H1 (cell line): ENCODE measurements around the gene GTPBP1. TPM values are rescaled to one million over a fixed set of nuclear protein-coding genes. Genes with fewer than 3 reads are reported as not detected.

Source experiments
- CTCF ChIA-PET: fragments of 300-600 bp; sonication (Branson Sonifier 250); formaldehyde crosslinking; loops from one replicate; lab custom pipeline; 2021; ENCODE audit not compliant: partially characterized antibody; lab: Charles Lee
- POLR2A ChIA-PET: fragments of 300-600 bp; sonication (Branson Sonifier 250); formaldehyde crosslinking; loops from one replicate; lab custom pipeline; 2021; ENCODE audit warnings: inconsistent platforms; ENCODE audit not compliant: partially characterized antibody; lab: Charles Lee
- DNase-seq, 2 experiments: peaks; one replicate each; pipeline versions ENCODE4 v3.0.0 to v3.0.0-alpha.2; 2010 to 2022; ENCODE audit warnings: low spot score in 2 of 2, low read depth in 1 of 2, mixed read lengths in 1 of 2
- FAIRE-seq: peaks from 2 replicates; lab custom pipeline; 2011; peaks lifted over from hg19 to GRCh38; lab: Jason Lieb, UNC
- H2AFZ ChIP-seq: 2 replicates; pipeline ENCODE4 v1.8.1; 2012; ENCODE audit warnings: low read length, inconsistent platforms
- H2AK5ac ChIP-seq: 2 replicates; pipeline ENCODE4 v1.6.1; 2013; ENCODE audit warnings: low read depth, low read length
- H2BK120ac ChIP-seq: replicated peaks from 2 replicates; pipeline ENCODE3; 2013; ENCODE audit warnings: low read depth, low read length, inconsistent platforms
- H2BK12ac ChIP-seq: 2 replicates; pipeline ENCODE4 v1.6.1; 2013; ENCODE audit warnings: low read depth, low read length
- H2BK15ac ChIP-seq: 2 replicates; pipeline ENCODE4 v1.6.1; 2013; ENCODE audit warnings: low read length
- H2BK20ac ChIP-seq: 2 replicates; pipeline ENCODE4 v1.6.1; 2013; ENCODE audit warnings: low read length
- H2BK5ac ChIP-seq: 2 replicates; pipeline ENCODE4 v1.6.1; 2013; ENCODE audit warnings: low read depth, low read length
- H3K14ac ChIP-seq: 2 replicates; pipeline ENCODE4 v1.6.1; 2013; ENCODE audit warnings: inconsistent platforms; ENCODE audit not compliant: insufficient read length
- H3K18ac ChIP-seq: 2 replicates; pipeline ENCODE4 v1.6.1; 2013; ENCODE audit warnings: low read length; ENCODE audit errors: extremely low read depth
- H3K23ac ChIP-seq: 2 replicates; pipeline ENCODE4 v1.6.1; 2013; ENCODE audit warnings: inconsistent platforms; ENCODE audit not compliant: insufficient read length
- H3K23me2 ChIP-seq: 2 replicates; pipeline ENCODE4 v1.6.1; 2013; ENCODE audit warnings: low read depth, low read length
- H3K27ac ChIP-seq: 2 replicates; pipeline ENCODE4 v1.6.1; 2011; ENCODE audit warnings: low read depth, low read length, inconsistent platforms
- H3K27me3 ChIP-seq, 4 experiments: replicated peaks in 1 of 4; 1 replicate in 1 of 4; 2 replicates in 3 of 4; pipeline versions ENCODE4 v1.6.1 to v1.8.1; 2011 to 2013; ENCODE audit warnings: low read length in 3 of 4, mild to moderate bottlenecking in 3 of 4, inconsistent platforms in 2 of 4, mixed read lengths in 2 of 4, moderate library complexity in 1 of 4; ENCODE audit not compliant: control insufficient read depth in 3 of 4, insufficient read depth in 3 of 4; ENCODE audit errors: extremely low read depth in 1 of 4
- H3K36me3 ChIP-seq, 4 experiments: 2 replicates each; pipeline versions ENCODE4 v1.6.1 to v1.8.1; 2011 to 2013; ENCODE audit warnings: mild to moderate bottlenecking in 4 of 4, low read length in 3 of 4, moderate library complexity in 2 of 4, control low read depth in 1 of 4, inconsistent platforms in 1 of 4; ENCODE audit not compliant: insufficient read depth in 4 of 4, control insufficient read depth in 2 of 4
- H3K4ac ChIP-seq: replicated peaks from 2 replicates; pipeline ENCODE3; 2013; ENCODE audit warnings: low read length, low read depth, mixed read lengths, inconsistent platforms; ENCODE audit not compliant: insufficient read length
- H3K4me1 ChIP-seq, 4 experiments: replicated peaks in 1 of 4; 1 replicate in 1 of 4; 2 replicates in 3 of 4; pipeline versions ENCODE4 v1.6.1 to v1.8.1; 2011 to 2013; ENCODE audit warnings: low read length in 3 of 4, inconsistent platforms in 2 of 4, mixed read lengths in 1 of 4; ENCODE audit not compliant: insufficient read depth in 4 of 4, control insufficient read depth in 3 of 4
- H3K4me2 ChIP-seq, 2 experiments: 2 replicates each; pipeline versions ENCODE4 v1.6.1 to v1.8.1; 2011 to 2013; ENCODE audit warnings: low read depth in 2 of 2, low read length in 2 of 2, control low read depth in 1 of 2, inconsistent platforms in 1 of 2, mild to moderate bottlenecking in 1 of 2; ENCODE audit not compliant: insufficient read depth in 1 of 2
- H3K4me3 ChIP-seq, 4 experiments: fragments of 200-600, 300-600 bp in 1 of 4; sonication (generic), shearing (Covaris generic), sonication (Bioruptor Twin) in 1 of 4; 2 replicates each; pipeline versions ENCODE4 v1.5.1 to v1.8.1; 2011 to 2016; ENCODE audit warnings: low read length in 4 of 4, low read depth in 3 of 4, control low read depth in 2 of 4, inconsistent platforms in 2 of 4, mild to moderate bottlenecking in 2 of 4, mixed read lengths in 1 of 4, moderate library complexity in 1 of 4; ENCODE audit not compliant: insufficient read depth in 2 of 4; ENCODE audit errors: extremely low read depth in 1 of 4
- H3K56ac ChIP-seq: replicated peaks from 2 replicates; pipeline ENCODE3; 2013; ENCODE audit warnings: low read depth, mild to moderate bottlenecking, mixed read lengths, low read length, inconsistent platforms; ENCODE audit not compliant: insufficient read length
- H3K79me1 ChIP-seq: 2 replicates; pipeline ENCODE4 v1.6.1; 2013; ENCODE audit warnings: low read depth, low read length, control low read depth
- H3K79me2 ChIP-seq, 2 experiments: 2 replicates each; pipeline versions ENCODE4 v1.6.1 to v1.8.1; 2012 to 2013; ENCODE audit warnings: low read length in 2 of 2, mild to moderate bottlenecking in 2 of 2, inconsistent platforms in 1 of 2; ENCODE audit not compliant: insufficient read depth in 2 of 2, control insufficient read depth in 1 of 2
- H3K9ac ChIP-seq, 4 experiments: replicated peaks in 1 of 4; 1 replicate in 1 of 4; 2 replicates in 3 of 4; pipeline versions ENCODE4 v1.6.1 to v1.8.1; 2011 to 2013; ENCODE audit warnings: low read depth in 3 of 4, low read length in 3 of 4, control low read depth in 2 of 4, mild to moderate bottlenecking in 2 of 4, moderate library complexity in 2 of 4, inconsistent platforms in 1 of 4; ENCODE audit errors: extremely low read depth in 1 of 4
- H3K9me3 ChIP-seq, 2 experiments: 2 replicates each; pipeline versions ENCODE4 v1.6.1 to v1.8.1; 2012 to 2013; ENCODE audit warnings: mild to moderate bottlenecking in 2 of 2, moderate library complexity in 2 of 2, control low read depth in 1 of 2, inconsistent platforms in 1 of 2, low read depth in 1 of 2, low read length in 1 of 2, mixed read lengths in 1 of 2; ENCODE audit not compliant: insufficient read depth in 2 of 2
- H4K20me1 ChIP-seq, 2 experiments: replicated peaks in 1 of 2; 2 replicates each; pipeline versions ENCODE3 to v1.8.1; 2011 to 2013; ENCODE audit warnings: inconsistent platforms in 2 of 2, low read length in 2 of 2, mild to moderate bottlenecking in 1 of 2; ENCODE audit not compliant: insufficient read depth in 2 of 2, control insufficient read depth in 1 of 2
- H4K5ac ChIP-seq: 2 replicates; pipeline ENCODE4 v1.6.1; 2013; ENCODE audit warnings: low read length, low read depth, mixed read lengths, inconsistent platforms; ENCODE audit not compliant: insufficient read length
- H4K8ac ChIP-seq: 2 replicates; pipeline ENCODE4 v1.8.0; 2013; ENCODE audit warnings: mild to moderate bottlenecking, moderate library complexity, low read length, inconsistent platforms; ENCODE audit not compliant: insufficient read depth; ENCODE audit errors: extremely low read depth
- H4K91ac ChIP-seq: replicated peaks from 2 replicates; pipeline ENCODE3; 2013; ENCODE audit warnings: low read length, mixed read lengths, inconsistent platforms; ENCODE audit not compliant: insufficient read length
- ATF3 ChIP-seq: IDR thresholded peaks from 2 replicates; pipeline ENCODE4 v1.6.1; 2011; ENCODE audit warnings: low read depth, mild to moderate bottlenecking, low read length; ENCODE audit not compliant: insufficient read depth
- BRCA1 ChIP-seq: IDR thresholded peaks from 2 replicates; pipeline ENCODE4 v1.6.1; 2012; ENCODE audit warnings: low read depth, low read length, improper control_type of control experiment
- CREB1 ChIP-seq: IDR thresholded peaks from 2 replicates; pipeline ENCODE4 v1.6.1; 2012; ENCODE audit warnings: inconsistent platforms
- CTBP2 ChIP-seq: IDR thresholded peaks from 2 replicates; pipeline ENCODE4 v1.7.0; 2011; ENCODE audit warnings: borderline replicate concordance, mild to moderate bottlenecking, moderate library complexity, mixed read lengths, low read length; ENCODE audit not compliant: insufficient read depth, insufficient read length
- EP300 ChIP-seq, 2 experiments: IDR thresholded peaks; 1 replicate in 1 of 2; 2 replicates in 1 of 2; pipeline ENCODE4 v1.6.1; 2011 to 2012; ENCODE audit warnings: low read depth in 2 of 2, low read length in 2 of 2, mild to moderate bottlenecking in 2 of 2, borderline replicate concordance in 1 of 2, inconsistent platforms in 1 of 2, moderate library complexity in 1 of 2
- HDAC2 ChIP-seq, 2 experiments: fragments of 300-600 bp in 1 of 2; sonication (generic) in 1 of 2; IDR thresholded peaks; 2 replicates each; pipeline ENCODE4 v1.6.1; 2011 to 2012; ENCODE audit warnings: low read depth in 2 of 2, low read length in 2 of 2, mild to moderate bottlenecking in 2 of 2, moderate library complexity in 2 of 2, borderline replicate concordance in 1 of 2, inconsistent platforms in 1 of 2
- KDM4A ChIP-seq: IDR thresholded peaks from one replicate; pipeline ENCODE4 v1.7.1; 2012; ENCODE audit warnings: low read depth, mild to moderate bottlenecking, moderate library complexity, low read length, inconsistent platforms; ENCODE audit not compliant: severe bottlenecking
- MAX ChIP-seq: IDR thresholded peaks from 2 replicates; pipeline ENCODE4 v1.6.1; 2012; ENCODE audit warnings: inconsistent platforms
- RFX5 ChIP-seq: IDR thresholded peaks from 2 replicates; pipeline ENCODE4 v1.6.1; 2011; ENCODE audit warnings: low read depth, low read length, improper control_type of control experiment, borderline replicate concordance
- SAP30 ChIP-seq: fragments of 300-600 bp; sonication (generic); IDR thresholded peaks from 2 replicates; pipeline ENCODE4 v1.7.1; 2012; ENCODE audit warnings: low read length, moderate library complexity, mild to moderate bottlenecking, inconsistent platforms; ENCODE audit not compliant: insufficient read depth, insufficient replicate concordance
- TAF1 ChIP-seq: IDR thresholded peaks from 2 replicates; pipeline ENCODE4 v1.6.1; 2011; ENCODE audit warnings: mild to moderate bottlenecking, low read depth, low read length
- TEAD4 ChIP-seq: IDR thresholded peaks from 2 replicates; pipeline ENCODE4 v1.6.1; 2012; ENCODE audit warnings: low read depth, low read length, inconsistent platforms, mixed read lengths
- WGBS, 2 experiments: shearing (Covaris generic) in 1 of 2; methylation state at CpG; one replicate each; pipeline versions ENCODE4 v1.1.6 to v1.1.7; 2013 to 2015; ENCODE audit warnings: low lambda C conversion rate in 2 of 2, mixed read lengths in 2 of 2, inconsistent platforms in 1 of 2, low coverage in 1 of 2, missing lambda C conversion rate in 1 of 2; ENCODE audit not compliant: insufficient replicate concordance in 2 of 2, insufficient coverage in 1 of 2, insufficient read length in 1 of 2; ENCODE audit errors: extremely low coverage in 1 of 2, missing lambda C conversion rate in 1 of 2; 5-methylcytosine and 5-hydroxymethylcytosine counted together
- polyA plus RNA-seq, 7 experiments: library from polyadenylated mRNA; depleted of rRNA in 3 of 7; stranded (reverse) in 5 of 7; unstranded in 2 of 7; fragments of >200 nt in 5 of 7; fragments of 200-250 nt in 2 of 7; gene quantifications; 1 replicate in 5 of 7; 2 replicates in 1 of 7; 4 replicates in 1 of 7; pipeline versions ENCODE4 v1.2.1 to v1.2.3, GENCODE V29; 2011 to 2013; ENCODE audit warnings: missing spikeins in 2 of 7, mixed read lengths in 2 of 7
- total RNA-seq: library from RNA; stranded (reverse); fragmentation: NEBNext Ultra II Directional; extraction: Animal tissue kit (Norgen Biotek cat#: 25700); gene quantifications from 2 replicates; pipeline ENCODE4 v1.2.1, GENCODE V29; 2021

GTPBP1 gene
- total and polyA plus RNA-seq, 2 of the 8 experiments (the other 6 are each of a cell fraction or from before 2014, with no cell fraction given), result 53.1 to 91.8 TPM

- Histone ChIP-seq H3K9ac (no peak overlapping the region), H3K23ac (no peak overlapping the region), H2BK20ac (no peak overlapping the region), H3K9me3 (no peaks in the 10 kb centered on the region), H2BK120ac (no peak overlapping the region), H2AFZ (no peak overlapping the region), H3K27me3 (no peaks in the 10 kb centered on the region), H3K79me2 (no peaks in the 10 kb centered on the region), H3K4me3 (no peak overlapping the region), H3K36me3 (no peaks in the 10 kb centered on the region), H3K14ac (no peak overlapping the region), H4K91ac (no peak overlapping the region), H3K4ac (no peak overlapping the region), H3K56ac (no peak overlapping the region), H3K79me1 (peaks cover 2% of the 10 kb centered on the region; the same call in 1 of the 2 replicates), H4K20me1 (no peaks in the 10 kb centered on the region), H2BK15ac (no peak overlapping the region), H3K4me2 (no peak overlapping the region), H2AK5ac (no peak overlapping the region), H3K18ac (no peak overlapping the region), H3K23me2 (no peaks in the 10 kb centered on the region), H4K8ac (no peak overlapping the region; the same call in 1 of the 2 replicates), H4K5ac (no peak overlapping the region), H2BK12ac (no peak overlapping the region), H2BK5ac (no peak overlapping the region), H3K4me1 (peaks cover 0 to 4% (median 1%) of the 10 kb centered on the region in 4 experiments; a peak in 2 of 7 replicates), H3K27ac (no peak overlapping the region)
- CTCF ChIA-PET, result interaction anchor here (0.6 to 6.9 kb wide), 2 partner anchors 13 to 146 kb away, joined by 3 to 75 read pairs; no protein-coding TSS in a partner anchor
- DNase-seq (no peak), FAIRE-seq (no peak)
- POLR2A ChIA-PET, result no interaction called here
- WGBS, 2 experiments, result 91% methylated on average over 13 of the region's 13 CpGs; no CpG with 5 or more reads in 1 of the 2 experiments
- TF ChIP-seq ATF3, result no peak
- TF ChIP-seq CREB1, result no peak
- TF ChIP-seq BRCA1, result no peak
- no peak for TF ChIP-seq MAX
- no peak for TF ChIP-seq SAP30
- no peak for TF ChIP-seq CTBP2
- no peak for TF ChIP-seq RFX5
- TF ChIP-seq KDM4A, result no peak
- no peak for TF ChIP-seq HDAC2 (IDR thresholded peaks at IDR 0.05; ENCODE audit: borderline replicate concordance in 1 of 2, low read depth in 2 of 2, low read length in 2 of 2)
- TF ChIP-seq EP300 (IDR thresholded peaks at IDR 0.05; ENCODE audit: borderline replicate concordance in 1 of 2, low read depth in 2 of 2, low read length in 2 of 2), result no peak
- no peak for TF ChIP-seq TAF1
- no peak for TF ChIP-seq TEAD4
Observed at GRCh38 chr22:38781033-38781432, 75.3 kb downstream of the GTPBP1 start.
